Adrenal gland (tissue), 5 donors: ENCODE data around the gene ATG12.

Experiments
- POLR2A ChIP-seq, 2 donors: fragments of 450-650 bp; IDR thresholded peaks; one replicate each; pipeline ENCODE4 v1.6.1; 2017; ENCODE audit warnings: antibody characterized with exemption in 2 of 2, mild to moderate bottlenecking in 2 of 2, moderate library complexity in 1 of 2
- TF ChIP-seq, protein P1 (sequence below), 6 experiments: fragments of 450-650 bp in 4 of 6; fragments of 200-600 bp in 2 of 6; sonication (generic) in 1 of 6; IDR thresholded peaks; 1 replicate in 5 of 6; 2 replicates in 1 of 6; pipeline versions ENCODE4 v1.5.1 to v1.8.0; 2016 to 2021; ENCODE audit warnings: antibody characterized with exemption in 6 of 6, mild to moderate bottlenecking in 2 of 6, moderate library complexity in 1 of 6
- donor health status: DM: no; HTN: no; CAD: no.

DNA sequence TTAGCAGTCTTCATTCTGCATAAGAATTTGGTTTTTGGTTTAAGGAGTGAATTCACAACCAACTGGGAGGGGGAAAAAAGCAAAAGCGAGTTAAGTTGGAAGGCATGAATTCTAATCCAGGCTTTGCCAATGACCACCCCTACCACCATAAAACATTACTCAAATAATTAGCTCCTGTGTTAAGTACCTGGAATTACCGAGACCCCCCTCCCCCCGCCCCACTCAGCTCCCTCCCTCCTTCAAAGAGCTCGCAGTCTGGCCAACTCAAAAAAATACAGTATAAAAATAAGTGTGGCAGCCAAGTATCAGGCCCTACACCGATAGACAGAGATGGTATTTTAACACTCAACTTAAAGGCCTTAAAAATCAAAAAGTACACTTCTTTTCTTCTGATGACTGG lies 492 bp downstream of the ATG12 start:
- no peak for TF ChIP-seq POLR2A (IDR thresholded peaks at IDR 0.05)
- TF ChIP-seq, protein P1, sequence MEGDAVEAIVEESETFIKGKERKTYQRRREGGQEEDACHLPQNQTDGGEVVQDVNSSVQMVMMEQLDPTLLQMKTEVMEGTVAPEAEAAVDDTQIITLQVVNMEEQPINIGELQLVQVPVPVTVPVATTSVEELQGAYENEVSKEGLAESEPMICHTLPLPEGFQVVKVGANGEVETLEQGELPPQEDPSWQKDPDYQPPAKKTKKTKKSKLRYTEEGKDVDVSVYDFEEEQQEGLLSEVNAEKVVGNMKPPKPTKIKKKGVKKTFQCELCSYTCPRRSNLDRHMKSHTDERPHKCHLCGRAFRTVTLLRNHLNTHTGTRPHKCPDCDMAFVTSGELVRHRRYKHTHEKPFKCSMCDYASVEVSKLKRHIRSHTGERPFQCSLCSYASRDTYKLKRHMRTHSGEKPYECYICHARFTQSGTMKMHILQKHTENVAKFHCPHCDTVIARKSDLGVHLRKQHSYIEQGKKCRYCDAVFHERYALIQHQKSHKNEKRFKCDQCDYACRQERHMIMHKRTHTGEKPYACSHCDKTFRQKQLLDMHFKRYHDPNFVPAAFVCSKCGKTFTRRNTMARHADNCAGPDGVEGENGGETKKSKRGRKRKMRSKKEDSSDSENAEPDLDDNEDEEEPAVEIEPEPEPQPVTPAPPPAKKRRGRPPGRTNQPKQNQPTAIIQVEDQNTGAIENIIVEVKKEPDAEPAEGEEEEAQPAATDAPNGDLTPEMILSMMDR (IDR thresholded peaks at IDR 0.05): no peak
